Measurements from ENCODE around the gene DOC2A. TPM values are rescaled to one million over a fixed set of nuclear protein-coding genes. Genes with fewer than 3 reads are reported as not detected.
"Not testable (repeated sequence)": the region's sequence is repeated elsewhere in the genome, so short reads cannot be mapped to it uniquely, and the experiment has no call there.

The DOC2A gene
- total and polyA plus RNA-seq, 8 donors, result 0.77 to 5.1 (median 2.9) TPM

DNA sequence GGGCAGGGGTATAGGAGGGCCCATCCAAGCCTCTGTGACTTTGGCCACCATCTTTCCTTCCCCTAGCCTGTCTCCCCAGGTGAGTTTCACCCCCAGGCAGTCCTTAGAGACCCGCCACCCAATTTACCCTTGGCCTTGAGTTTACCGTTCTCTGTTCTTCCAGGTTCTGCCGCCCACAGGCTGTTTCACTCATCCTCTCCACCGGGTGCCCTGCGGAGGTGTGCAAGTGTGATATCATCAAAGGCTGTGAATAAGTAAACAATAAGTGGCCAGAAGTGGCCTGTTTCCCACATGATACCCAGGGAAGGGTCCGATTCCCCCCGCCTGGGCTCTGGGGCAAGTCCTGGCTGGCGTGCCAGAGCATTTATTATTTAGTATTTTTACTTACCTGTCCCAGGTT is 35.4 kb upstream of the DOC2A start:
- no peak for TF ChIP-seq CTCF (IDR thresholded peaks at IDR 0.05)
- Histone ChIP-seq H3K9me3 (no peaks in the 10 kb centered on the region), H3K4me3 (no peak overlapping the region), H3K27me3 (peaks cover 0 to 14% of the 10 kb centered on the region in 2 donors), H3K36me3 (no peaks in the 10 kb centered on the region), H3K4me1 (no peaks in the 10 kb centered on the region), H3K27ac (no peak overlapping the region)
- intact Hi-C loops (cut with DNase I), result no loop called here
- no peak for DNase-seq
- no peak for ATAC-seq

DNA sequence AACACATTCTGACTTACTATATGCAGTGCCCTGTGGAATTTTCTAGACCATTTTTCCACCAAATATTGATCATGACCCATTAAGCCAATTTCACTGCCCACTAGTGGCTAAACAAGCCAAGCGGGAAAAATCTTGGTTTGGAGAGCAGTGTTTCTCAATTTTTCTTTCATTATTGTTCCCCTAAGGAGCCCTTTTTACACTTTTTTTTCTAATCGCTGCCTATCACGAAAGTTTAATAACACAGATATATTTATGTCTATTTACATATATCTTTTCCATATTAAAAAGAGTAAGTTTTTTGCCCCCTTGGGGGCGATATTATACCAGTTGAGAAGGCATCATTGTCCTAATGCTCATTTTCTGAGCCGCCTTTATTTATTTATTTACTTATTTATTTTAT is 31.0 kb upstream of the DOC2A start:
- Histone ChIP-seq H3K9me3 (no peaks in the 10 kb centered on the region), H3K4me3 (no peak overlapping the region), H3K27me3 (peaks cover 0 to 18% of the 10 kb centered on the region in 2 donors), H3K36me3 (no peaks in the 10 kb centered on the region), H3K4me1 (no peaks in the 10 kb centered on the region), H3K27ac (no peak overlapping the region)
- TF ChIP-seq CTCF (IDR thresholded peaks at IDR 0.05), result peak; percentile 19 to 34
- peak in 1 of 4 donors; percentile 47 for DNase-seq
- peak; percentile 31 for ATAC-seq
- intact Hi-C loops (cut with DNase I), result no loop called here

DNA sequence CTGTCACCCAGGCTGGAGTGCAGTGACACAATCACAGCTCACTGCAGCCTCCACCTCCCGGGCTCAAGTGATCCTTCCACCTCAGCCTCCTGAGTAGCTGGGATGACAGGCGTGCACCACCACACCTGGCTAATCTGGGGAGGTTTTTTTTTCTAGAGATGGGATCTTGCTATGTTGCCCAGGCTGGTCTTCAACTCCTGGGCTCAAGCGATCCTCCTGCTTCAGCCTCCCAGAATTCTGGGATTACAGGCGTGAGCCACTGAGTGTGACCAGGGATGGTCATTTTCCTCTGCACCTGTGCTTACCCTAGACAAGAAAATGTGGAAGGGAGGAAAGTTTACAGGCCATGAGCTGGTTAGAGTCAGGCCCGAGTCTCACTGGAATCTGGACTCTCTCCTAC is 29.9 kb upstream of the DOC2A start:
- H3K27ac ChIP-seq; H3K9me3 ChIP-seq; H3K4me1 ChIP-seq; H3K4me3 ChIP-seq; H3K36me3 ChIP-seq; intact Hi-C loops (cut with DNase I); ATAC-seq; DNase-seq: not testable (repeated sequence)
- H3K27me3 ChIP-seq, result peaks cover 0 to 16% of the 10 kb centered on the region in 2 donors

DNA sequence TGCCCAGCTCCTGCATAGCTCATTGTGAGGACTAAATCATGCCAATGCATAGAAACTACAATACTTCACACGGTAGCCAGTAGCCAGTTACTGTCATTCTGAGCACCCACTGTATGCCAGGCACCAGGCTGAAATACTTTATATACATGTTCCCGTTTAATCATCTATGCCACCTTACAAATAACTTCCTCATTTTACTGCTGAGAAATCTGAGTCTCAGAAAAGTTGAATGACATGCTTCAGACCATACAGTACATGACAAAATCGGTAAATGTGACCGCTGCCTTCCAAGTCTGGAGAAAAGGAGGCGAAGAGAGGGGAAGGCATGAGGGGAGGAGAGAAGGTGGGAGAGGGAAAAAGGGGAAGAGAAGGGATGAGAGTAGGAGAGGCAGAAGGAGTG is 29.4 kb upstream of the DOC2A start:
- H3K27me3 ChIP-seq, result peaks cover 0 to 21% of the 10 kb centered on the region in 2 donors
- H3K4me1 ChIP-seq, result no peaks in the 10 kb centered on the region
- H3K9me3 ChIP-seq, result no peaks in the 10 kb centered on the region
- intact Hi-C loops (cut with DNase I), result no loop called here
- TF ChIP-seq CTCF (IDR thresholded peaks at IDR 0.05), result no peak
- no peak overlapping the region for H3K27ac ChIP-seq
- no peaks in the 10 kb centered on the region for H3K36me3 ChIP-seq
- H3K4me3 ChIP-seq, result no peak overlapping the region
- ATAC-seq (no peak), DNase-seq (no peak)

DNA sequence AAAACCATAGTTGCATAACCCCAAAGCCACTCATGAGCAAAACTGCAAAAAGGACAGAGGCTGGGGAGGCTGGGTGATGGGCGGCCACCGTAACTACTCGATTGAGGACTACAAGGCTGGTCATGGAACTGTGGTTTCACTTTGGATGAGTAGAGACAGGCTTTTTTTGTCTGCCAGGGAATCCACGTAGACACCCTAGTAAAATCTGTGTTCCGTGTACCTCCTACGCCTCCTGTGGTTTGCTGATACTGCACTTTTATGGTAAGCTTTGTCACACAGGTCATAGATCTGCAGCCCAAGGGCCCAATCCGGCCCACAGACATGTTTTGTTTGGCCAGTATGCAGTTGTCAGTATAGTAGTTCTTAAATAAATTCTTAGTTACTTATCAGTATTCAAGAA is 22.4 kb upstream of the DOC2A start:
- no peak for TF ChIP-seq CTCF (IDR thresholded peaks at IDR 0.05)

More for the DNA sequence above, 22.4 kb upstream of the DOC2A start:
- no peak overlapping the region for H3K27ac ChIP-seq
- no peak overlapping the region for H3K4me3 ChIP-seq
- H3K27me3 ChIP-seq, result peaks cover 34 to 79% of the 10 kb centered on the region in 2 donors
- intact Hi-C loops (cut with DNase I), result no loop called here
- H3K9me3 ChIP-seq, result no peaks in the 10 kb centered on the region
- ATAC-seq (no peak), DNase-seq (peak in 1 of 4 donors; percentile 13)
- H3K4me1 ChIP-seq, result peaks cover 0 to 9% of the 10 kb centered on the region in 2 donors
- no peaks in the 10 kb centered on the region for H3K36me3 ChIP-seq

Data from left lung (tissue), 10 donors.